Neural cell (in vitro differentiated cells): ENCODE measurements around the gene TMEM143.

Experiments
- EP300 ChIP-seq: fragments of 450-650 bp; conservative IDR thresholded peaks from 2 replicates; pipeline ENCODE4 v1.6.1; 2014; ENCODE audit warnings: antibody characterized with exemption, mild to moderate bottlenecking, moderate library complexity; ENCODE audit not compliant: poor library complexity, severe bottlenecking
- EZH2 ChIP-seq: fragments of 200-600, 300-800 bp; shearing (Covaris generic), sonication (generic); IDR thresholded peaks from 2 replicates; pipeline ENCODE4 v1.6.1; 2014; ENCODE audit warnings: antibody characterized with exemption, low read length, borderline replicate concordance, mild to moderate bottlenecking; ENCODE audit not compliant: insufficient read depth, poor library complexity, severe bottlenecking
- MXI1 ChIP-seq: fragments of 450-650 bp; conservative IDR thresholded peaks from 2 replicates; pipeline ENCODE4 v1.6.1; 2014; ENCODE audit warnings: antibody characterized with exemption, mild to moderate bottlenecking; ENCODE audit not compliant: poor library complexity, severe bottlenecking
- POLR2AphosphoS5 ChIP-seq: IDR thresholded peaks from 2 replicates; pipeline ENCODE4 v1.6.1; 2012
- RAD21 ChIP-seq: fragments of 450-650 bp; conservative IDR thresholded peaks from 2 replicates; pipeline ENCODE4 v1.6.1; 2014; ENCODE audit warnings: antibody characterized with exemption, mild to moderate bottlenecking, moderate library complexity
- SMC3 ChIP-seq: fragments of 450-650 bp; conservative IDR thresholded peaks from 2 replicates; pipeline ENCODE4 v1.6.1; 2014; ENCODE audit warnings: antibody characterized with exemption, mild to moderate bottlenecking, moderate library complexity; ENCODE audit not compliant: poor library complexity
- TF ChIP-seq, protein P1 (sequence below): fragments of 450-650 bp; IDR thresholded peaks from 2 replicates; pipeline ENCODE4 v1.5.1; 2014; ENCODE audit warnings: antibody characterized with exemption, mild to moderate bottlenecking, moderate library complexity; ENCODE audit not compliant: poor library complexity, severe bottlenecking
- TF ChIP-seq, protein P2 (sequence below): IDR thresholded peaks from 2 replicates; pipeline ENCODE4 v1.6.1; 2012; ENCODE audit warnings: borderline replicate concordance

DNA sequence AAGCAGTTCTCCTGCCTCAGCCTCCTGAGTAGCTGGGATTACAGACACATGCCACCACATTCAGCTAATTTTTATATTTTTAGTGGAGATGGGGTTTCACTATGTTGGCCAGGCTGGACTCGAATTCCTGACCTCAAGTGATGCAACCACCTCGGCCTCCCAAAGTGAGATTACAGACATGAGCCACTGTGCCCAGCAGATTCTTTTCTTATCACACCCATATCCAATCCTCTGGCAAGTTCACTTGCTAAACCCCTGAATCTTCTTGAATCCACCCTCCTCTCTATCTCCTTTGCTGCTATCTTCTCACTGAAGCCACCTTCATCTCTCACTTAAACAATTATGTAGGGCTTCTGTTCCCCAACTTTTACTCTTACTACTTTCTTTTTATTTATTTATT, 17.5 kb downstream of the TMEM143 start:
- TF ChIP-seq, protein P1, sequence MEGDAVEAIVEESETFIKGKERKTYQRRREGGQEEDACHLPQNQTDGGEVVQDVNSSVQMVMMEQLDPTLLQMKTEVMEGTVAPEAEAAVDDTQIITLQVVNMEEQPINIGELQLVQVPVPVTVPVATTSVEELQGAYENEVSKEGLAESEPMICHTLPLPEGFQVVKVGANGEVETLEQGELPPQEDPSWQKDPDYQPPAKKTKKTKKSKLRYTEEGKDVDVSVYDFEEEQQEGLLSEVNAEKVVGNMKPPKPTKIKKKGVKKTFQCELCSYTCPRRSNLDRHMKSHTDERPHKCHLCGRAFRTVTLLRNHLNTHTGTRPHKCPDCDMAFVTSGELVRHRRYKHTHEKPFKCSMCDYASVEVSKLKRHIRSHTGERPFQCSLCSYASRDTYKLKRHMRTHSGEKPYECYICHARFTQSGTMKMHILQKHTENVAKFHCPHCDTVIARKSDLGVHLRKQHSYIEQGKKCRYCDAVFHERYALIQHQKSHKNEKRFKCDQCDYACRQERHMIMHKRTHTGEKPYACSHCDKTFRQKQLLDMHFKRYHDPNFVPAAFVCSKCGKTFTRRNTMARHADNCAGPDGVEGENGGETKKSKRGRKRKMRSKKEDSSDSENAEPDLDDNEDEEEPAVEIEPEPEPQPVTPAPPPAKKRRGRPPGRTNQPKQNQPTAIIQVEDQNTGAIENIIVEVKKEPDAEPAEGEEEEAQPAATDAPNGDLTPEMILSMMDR = no peak
- TF ChIP-seq POLR2AphosphoS5 = no peak
- TF ChIP-seq EZH2 = no peak
- TF ChIP-seq EP300 = no peak
- TF ChIP-seq, protein P2, sequence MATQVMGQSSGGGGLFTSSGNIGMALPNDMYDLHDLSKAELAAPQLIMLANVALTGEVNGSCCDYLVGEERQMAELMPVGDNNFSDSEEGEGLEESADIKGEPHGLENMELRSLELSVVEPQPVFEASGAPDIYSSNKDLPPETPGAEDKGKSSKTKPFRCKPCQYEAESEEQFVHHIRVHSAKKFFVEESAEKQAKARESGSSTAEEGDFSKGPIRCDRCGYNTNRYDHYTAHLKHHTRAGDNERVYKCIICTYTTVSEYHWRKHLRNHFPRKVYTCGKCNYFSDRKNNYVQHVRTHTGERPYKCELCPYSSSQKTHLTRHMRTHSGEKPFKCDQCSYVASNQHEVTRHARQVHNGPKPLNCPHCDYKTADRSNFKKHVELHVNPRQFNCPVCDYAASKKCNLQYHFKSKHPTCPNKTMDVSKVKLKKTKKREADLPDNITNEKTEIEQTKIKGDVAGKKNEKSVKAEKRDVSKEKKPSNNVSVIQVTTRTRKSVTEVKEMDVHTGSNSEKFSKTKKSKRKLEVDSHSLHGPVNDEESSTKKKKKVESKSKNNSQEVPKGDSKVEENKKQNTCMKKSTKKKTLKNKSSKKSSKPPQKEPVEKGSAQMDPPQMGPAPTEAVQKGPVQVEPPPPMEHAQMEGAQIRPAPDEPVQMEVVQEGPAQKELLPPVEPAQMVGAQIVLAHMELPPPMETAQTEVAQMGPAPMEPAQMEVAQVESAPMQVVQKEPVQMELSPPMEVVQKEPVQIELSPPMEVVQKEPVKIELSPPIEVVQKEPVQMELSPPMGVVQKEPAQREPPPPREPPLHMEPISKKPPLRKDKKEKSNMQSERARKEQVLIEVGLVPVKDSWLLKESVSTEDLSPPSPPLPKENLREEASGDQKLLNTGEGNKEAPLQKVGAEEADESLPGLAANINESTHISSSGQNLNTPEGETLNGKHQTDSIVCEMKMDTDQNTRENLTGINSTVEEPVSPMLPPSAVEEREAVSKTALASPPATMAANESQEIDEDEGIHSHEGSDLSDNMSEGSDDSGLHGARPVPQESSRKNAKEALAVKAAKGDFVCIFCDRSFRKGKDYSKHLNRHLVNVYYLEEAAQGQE = no peak
- TF ChIP-seq SMC3 = no peak
- no peak for TF ChIP-seq MXI1
- TF ChIP-seq RAD21 = no peak
